ENCODE results near the gene GDE1. TPM values are rescaled to one million over a fixed set of nuclear protein-coding genes. Genes with fewer than 3 reads are reported as not detected.

Gene GDE1
- total RNA-seq, 1 experiment from 2014 or later: 65.7 TPM

- no peak for TF ChIP-seq RELA (CRISPR knock-in tag; IDR thresholded peaks at IDR 0.05; ENCODE audit: borderline replicate concordance)
- TF ChIP-seq CDX4 (CRISPR knock-in tag; IDR thresholded peaks at IDR 0.05; ENCODE audit: borderline replicate concordance): no peak
- TF ChIP-seq ELF4 (CRISPR knock-in tag; IDR thresholded peaks at IDR 0.05; ENCODE audit: low read depth): no peak
- TF ChIP-seq ZBTB21 (CRISPR knock-in tag; IDR thresholded peaks at IDR 0.05; ENCODE audit: borderline replicate concordance): no peak
These were observed 5.3 kb upstream of the GDE1 start (continued) for GRCh38 chr16:19527161-19527560.

- no peaks in the 10 kb centered on the region for H3K9me3 Mint-ChIP-seq
- no peak for DNase-seq (ENCODE audit: low spot score)
- TF ChIP-seq CBFB (CRISPR knock-in tag; IDR thresholded peaks at IDR 0.05; ENCODE audit: low read depth): no peak
- TF ChIP-seq CREM (CRISPR knock-in tag; IDR thresholded peaks at IDR 0.05): no peak
- TF ChIP-seq SMAD4 (CRISPR knock-in tag; IDR thresholded peaks at IDR 0.05): no peak
- TF ChIP-seq, protein P1, sequence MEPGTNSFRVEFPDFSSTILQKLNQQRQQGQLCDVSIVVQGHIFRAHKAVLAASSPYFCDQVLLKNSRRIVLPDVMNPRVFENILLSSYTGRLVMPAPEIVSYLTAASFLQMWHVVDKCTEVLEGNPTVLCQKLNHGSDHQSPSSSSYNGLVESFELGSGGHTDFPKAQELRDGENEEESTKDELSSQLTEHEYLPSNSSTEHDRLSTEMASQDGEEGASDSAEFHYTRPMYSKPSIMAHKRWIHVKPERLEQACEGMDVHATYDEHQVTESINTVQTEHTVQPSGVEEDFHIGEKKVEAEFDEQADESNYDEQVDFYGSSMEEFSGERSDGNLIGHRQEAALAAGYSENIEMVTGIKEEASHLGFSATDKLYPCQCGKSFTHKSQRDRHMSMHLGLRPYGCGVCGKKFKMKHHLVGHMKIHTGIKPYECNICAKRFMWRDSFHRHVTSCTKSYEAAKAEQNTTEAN (CRISPR knock-in tag; IDR thresholded peaks at IDR 0.05): no peak
- TF ChIP-seq ZNF416 (CRISPR knock-in tag; IDR thresholded peaks at IDR 0.05): no peak
- TF ChIP-seq CREB1 (CRISPR knock-in tag; IDR thresholded peaks at IDR 0.05): no peak
- TF ChIP-seq ZNF138 (CRISPR knock-in tag; conservative IDR thresholded peaks at IDR 0.05): no peak
- TF ChIP-seq, protein P2, sequence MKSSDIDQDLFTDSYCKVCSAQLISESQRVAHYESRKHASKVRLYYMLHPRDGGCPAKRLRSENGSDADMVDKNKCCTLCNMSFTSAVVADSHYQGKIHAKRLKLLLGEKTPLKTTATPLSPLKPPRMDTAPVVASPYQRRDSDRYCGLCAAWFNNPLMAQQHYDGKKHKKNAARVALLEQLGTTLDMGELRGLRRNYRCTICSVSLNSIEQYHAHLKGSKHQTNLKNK (CRISPR knock-in tag; IDR thresholded peaks at IDR 0.05): no peak
- no peaks in the 10 kb centered on the region for H3K27me3 Mint-ChIP-seq (ENCODE audit: low read depth)
- POLR2A ChIA-PET: interaction anchor here (2.6 kb wide), 1 partner anchor 30 kb away, joined by 23 read pairs; the partner anchor contains the start of gene VPS35L
- peaks cover 41% of the 10 kb centered on the region for H3K4me1 Mint-ChIP-seq
- CTCF ChIA-PET: interaction anchor here (0.6 to 3.1 kb wide), 4 partner anchors 13 to 98 kb away, joined by 3 to 28 read pairs (median 8); partner anchors contain the start of gene VPS35L
- peak overlapping the region; percentile 94 for H3K4me3 Mint-ChIP-seq
- peaks cover 18% of the 10 kb centered on the region for H3K36me3 Mint-ChIP-seq
- 0 out of 2 replicates have a peak overlapping the region, but pooled peaks have one; percentile 41 for H3K27ac Mint-ChIP-seq
- ATAC-seq: no peak
These were observed 3.5 kb upstream of the GDE1 start for GRCh38 chr16:19525385-19525723.

GRCh38 chr16:19524616-19525384 lies 2.9 kb upstream of the GDE1 start:
- POLR2A ChIA-PET: interaction anchor here (1.3 to 2.6 kb wide), 2 partner anchors 21 to 31 kb away, joined by 3 to 23 read pairs; partner anchors contain the start of gene VPS35L
- no peaks in the 10 kb centered on the region for H3K9me3 Mint-ChIP-seq
- H3K27ac Mint-ChIP-seq: peak overlapping the region; percentile 41
- peak overlapping the region; percentile 94 for H3K4me3 Mint-ChIP-seq
- no peaks in the 10 kb centered on the region for H3K27me3 Mint-ChIP-seq (ENCODE audit: low read depth)
- H3K4me1 Mint-ChIP-seq: peaks cover 44% of the 10 kb centered on the region
- ATAC-seq (no peak), DNase-seq (ENCODE audit: low spot score) (no peak)
- peaks cover 16% of the 10 kb centered on the region for H3K36me3 Mint-ChIP-seq
- CTCF ChIA-PET: interaction anchor here (0.6 to 3.1 kb wide), 7 partner anchors 14 to 383 kb away, joined by 3 to 28 read pairs (median 3); partner anchors contain the start of gene VPS35L
- TF ChIP-seq EMX1 (CRISPR knock-in tag; IDR thresholded peaks at IDR 0.05) (no peak), MXD4 (CRISPR knock-in tag; IDR thresholded peaks at IDR 0.05; ENCODE audit: borderline replicate concordance) (no peak), CBFB (CRISPR knock-in tag; IDR thresholded peaks at IDR 0.05; ENCODE audit: low read depth) (no peak), TP53 (CRISPR knock-in tag; IDR thresholded peaks at IDR 0.05) (no peak), NR2C2 (CRISPR knock-in tag; IDR thresholded peaks at IDR 0.05) (no peak), ESRRA (CRISPR knock-in tag; IDR thresholded peaks at IDR 0.05; ENCODE audit: borderline replicate concordance) (no peak), ZNF396 (CRISPR knock-in tag; IDR thresholded peaks at IDR 0.05; ENCODE audit: borderline replicate concordance) (no peak)
- TF ChIP-seq, protein P3, sequence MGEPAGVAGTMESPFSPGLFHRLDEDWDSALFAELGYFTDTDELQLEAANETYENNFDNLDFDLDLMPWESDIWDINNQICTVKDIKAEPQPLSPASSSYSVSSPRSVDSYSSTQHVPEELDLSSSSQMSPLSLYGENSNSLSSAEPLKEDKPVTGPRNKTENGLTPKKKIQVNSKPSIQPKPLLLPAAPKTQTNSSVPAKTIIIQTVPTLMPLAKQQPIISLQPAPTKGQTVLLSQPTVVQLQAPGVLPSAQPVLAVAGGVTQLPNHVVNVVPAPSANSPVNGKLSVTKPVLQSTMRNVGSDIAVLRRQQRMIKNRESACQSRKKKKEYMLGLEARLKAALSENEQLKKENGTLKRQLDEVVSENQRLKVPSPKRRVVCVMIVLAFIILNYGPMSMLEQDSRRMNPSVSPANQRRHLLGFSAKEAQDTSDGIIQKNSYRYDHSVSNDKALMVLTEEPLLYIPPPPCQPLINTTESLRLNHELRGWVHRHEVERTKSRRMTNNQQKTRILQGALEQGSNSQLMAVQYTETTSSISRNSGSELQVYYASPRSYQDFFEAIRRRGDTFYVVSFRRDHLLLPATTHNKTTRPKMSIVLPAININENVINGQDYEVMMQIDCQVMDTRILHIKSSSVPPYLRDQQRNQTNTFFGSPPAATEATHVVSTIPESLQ (CRISPR knock-in tag; IDR thresholded peaks at IDR 0.05): no peak
- TF ChIP-seq, protein P4, sequence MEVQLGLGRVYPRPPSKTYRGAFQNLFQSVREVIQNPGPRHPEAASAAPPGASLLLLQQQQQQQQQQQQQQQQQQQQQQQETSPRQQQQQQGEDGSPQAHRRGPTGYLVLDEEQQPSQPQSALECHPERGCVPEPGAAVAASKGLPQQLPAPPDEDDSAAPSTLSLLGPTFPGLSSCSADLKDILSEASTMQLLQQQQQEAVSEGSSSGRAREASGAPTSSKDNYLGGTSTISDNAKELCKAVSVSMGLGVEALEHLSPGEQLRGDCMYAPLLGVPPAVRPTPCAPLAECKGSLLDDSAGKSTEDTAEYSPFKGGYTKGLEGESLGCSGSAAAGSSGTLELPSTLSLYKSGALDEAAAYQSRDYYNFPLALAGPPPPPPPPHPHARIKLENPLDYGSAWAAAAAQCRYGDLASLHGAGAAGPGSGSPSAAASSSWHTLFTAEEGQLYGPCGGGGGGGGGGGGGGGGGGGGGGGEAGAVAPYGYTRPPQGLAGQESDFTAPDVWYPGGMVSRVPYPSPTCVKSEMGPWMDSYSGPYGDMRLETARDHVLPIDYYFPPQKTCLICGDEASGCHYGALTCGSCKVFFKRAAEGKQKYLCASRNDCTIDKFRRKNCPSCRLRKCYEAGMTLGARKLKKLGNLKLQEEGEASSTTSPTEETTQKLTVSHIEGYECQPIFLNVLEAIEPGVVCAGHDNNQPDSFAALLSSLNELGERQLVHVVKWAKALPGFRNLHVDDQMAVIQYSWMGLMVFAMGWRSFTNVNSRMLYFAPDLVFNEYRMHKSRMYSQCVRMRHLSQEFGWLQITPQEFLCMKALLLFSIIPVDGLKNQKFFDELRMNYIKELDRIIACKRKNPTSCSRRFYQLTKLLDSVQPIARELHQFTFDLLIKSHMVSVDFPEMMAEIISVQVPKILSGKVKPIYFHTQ (CRISPR knock-in tag; IDR thresholded peaks at IDR 0.05): no peak
- TF ChIP-seq, protein P5, sequence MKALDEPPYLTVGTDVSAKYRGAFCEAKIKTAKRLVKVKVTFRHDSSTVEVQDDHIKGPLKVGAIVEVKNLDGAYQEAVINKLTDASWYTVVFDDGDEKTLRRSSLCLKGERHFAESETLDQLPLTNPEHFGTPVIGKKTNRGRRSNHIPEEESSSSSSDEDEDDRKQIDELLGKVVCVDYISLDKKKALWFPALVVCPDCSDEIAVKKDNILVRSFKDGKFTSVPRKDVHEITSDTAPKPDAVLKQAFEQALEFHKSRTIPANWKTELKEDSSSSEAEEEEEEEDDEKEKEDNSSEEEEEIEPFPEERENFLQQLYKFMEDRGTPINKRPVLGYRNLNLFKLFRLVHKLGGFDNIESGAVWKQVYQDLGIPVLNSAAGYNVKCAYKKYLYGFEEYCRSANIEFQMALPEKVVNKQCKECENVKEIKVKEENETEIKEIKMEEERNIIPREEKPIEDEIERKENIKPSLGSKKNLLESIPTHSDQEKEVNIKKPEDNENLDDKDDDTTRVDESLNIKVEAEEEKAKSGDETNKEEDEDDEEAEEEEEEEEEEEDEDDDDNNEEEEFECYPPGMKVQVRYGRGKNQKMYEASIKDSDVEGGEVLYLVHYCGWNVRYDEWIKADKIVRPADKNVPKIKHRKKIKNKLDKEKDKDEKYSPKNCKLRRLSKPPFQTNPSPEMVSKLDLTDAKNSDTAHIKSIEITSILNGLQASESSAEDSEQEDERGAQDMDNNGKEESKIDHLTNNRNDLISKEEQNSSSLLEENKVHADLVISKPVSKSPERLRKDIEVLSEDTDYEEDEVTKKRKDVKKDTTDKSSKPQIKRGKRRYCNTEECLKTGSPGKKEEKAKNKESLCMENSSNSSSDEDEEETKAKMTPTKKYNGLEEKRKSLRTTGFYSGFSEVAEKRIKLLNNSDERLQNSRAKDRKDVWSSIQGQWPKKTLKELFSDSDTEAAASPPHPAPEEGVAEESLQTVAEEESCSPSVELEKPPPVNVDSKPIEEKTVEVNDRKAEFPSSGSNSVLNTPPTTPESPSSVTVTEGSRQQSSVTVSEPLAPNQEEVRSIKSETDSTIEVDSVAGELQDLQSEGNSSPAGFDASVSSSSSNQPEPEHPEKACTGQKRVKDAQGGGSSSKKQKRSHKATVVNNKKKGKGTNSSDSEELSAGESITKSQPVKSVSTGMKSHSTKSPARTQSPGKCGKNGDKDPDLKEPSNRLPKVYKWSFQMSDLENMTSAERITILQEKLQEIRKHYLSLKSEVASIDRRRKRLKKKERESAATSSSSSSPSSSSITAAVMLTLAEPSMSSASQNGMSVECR (CRISPR knock-in tag; IDR thresholded peaks at IDR 0.05; ENCODE audit: borderline replicate concordance): no peak
